ENCODE data around the gene ZNF652.

Gene ZNF652

GRCh38 chr17:49358641-49359247 is 3.3 kb downstream of the ZNF652 start:
- DNase-seq (ENCODE audit: low spot score), result no peak

- DNase-seq (ENCODE audit: low spot score), result no peak
Observed at GRCh38 chr17:49357516-49357915, 4.5 kb downstream of the ZNF652 start.

- no peak for DNase-seq (ENCODE audit: low spot score)
Observed at GRCh38 chr17:49356320-49356719, 5.7 kb downstream of the ZNF652 start.

- DNase-seq (ENCODE audit: low spot score), result no peak
Observed at GRCh38 chr17:49353607-49354006, 8.4 kb downstream of the ZNF652 start.

GRCh38 chr17:49352587-49353154 is 9.4 kb downstream of the ZNF652 start:
- DNase-seq (ENCODE audit: low spot score), result no peak

GRCh38 chr17:49351572-49352140 is 10.4 kb downstream of the ZNF652 start:
- no peak for DNase-seq (ENCODE audit: low spot score)

- DNase-seq (ENCODE audit: low spot score), result no peak
Observed at GRCh38 chr17:49349541-49349940, 12.5 kb downstream of the ZNF652 start.

- no peak for DNase-seq (ENCODE audit: low spot score)
Observed at GRCh38 chr17:49344914-49345313, 17.1 kb downstream of the ZNF652 start.

- DNase-seq (ENCODE audit: low spot score), result no peak
Observed at GRCh38 chr17:49343273-49343672, 18.8 kb downstream of the ZNF652 start.

GRCh38 chr17:49342575-49342936 is 19.5 kb downstream of the ZNF652 start:
- no peak for DNase-seq (ENCODE audit: low spot score)

- DNase-seq (ENCODE audit: low spot score), result no peak
Observed at GRCh38 chr17:49341356-49341755, 20.7 kb downstream of the ZNF652 start.

- no peak for DNase-seq (ENCODE audit: low spot score)
Observed at GRCh38 chr17:49339354-49339753, 22.7 kb downstream of the ZNF652 start.

GRCh38 chr17:49338883-49339282 is 23.2 kb downstream of the ZNF652 start:
- no peak for DNase-seq (ENCODE audit: low spot score)

GRCh38 chr17:49337884-49338283 is 24.2 kb downstream of the ZNF652 start:
- DNase-seq (ENCODE audit: low spot score), result no peak

GRCh38 chr17:49334744-49335512 is 27.1 kb downstream of the ZNF652 start:
- DNase-seq (ENCODE audit: low spot score), result no peak

- no peak for DNase-seq (ENCODE audit: low spot score)
Observed at GRCh38 chr17:49333804-49334203, 28.2 kb downstream of the ZNF652 start.

- no peak for DNase-seq (ENCODE audit: low spot score)
Observed at GRCh38 chr17:49327835-49328784, 33.9 kb downstream of the ZNF652 start.

GRCh38 chr17:49325980-49326379 is 36.1 kb downstream of the ZNF652 start:
- DNase-seq (ENCODE audit: low spot score), result no peak

- DNase-seq (ENCODE audit: low spot score), result no peak
Observed at GRCh38 chr17:49318435-49318965, 43.5 kb downstream of the ZNF652 start.

GRCh38 chr17:49316889-49317675 is 45.0 kb downstream of the ZNF652 start:
- DNase-seq (ENCODE audit: low spot score), result no peak

GRCh38 chr17:49316258-49316570 is 45.8 kb downstream of the ZNF652 start:
- no peak for DNase-seq (ENCODE audit: low spot score)
